Esophagus muscularis mucosa (tissue), 4 donors: ENCODE measurements around the gene MARK1.

Experiments
- CTCF ChIP-seq, 3 experiments: fragments of 200-600 bp in 2 of 3; fragments of 450-650 bp in 1 of 3; sonication (generic) in 2 of 3; IDR thresholded peaks; one replicate each; pipeline ENCODE4 v1.5.1; 2017 to 2019; ENCODE audit warnings: antibody characterized with exemption in 3 of 3, mild to moderate bottlenecking in 2 of 3, moderate library complexity in 1 of 3
- EP300 ChIP-seq: sonication (generic); formaldehyde crosslinking; IDR thresholded peaks from one replicate; pipeline ENCODE4 v1.6.1; 2017; ENCODE audit warnings: antibody characterized with exemption
- POLR2A ChIP-seq: fragments of 450-650 bp; IDR thresholded peaks from one replicate; pipeline ENCODE4 v1.6.1; 2017; ENCODE audit warnings: antibody characterized with exemption, moderate library complexity, mild to moderate bottlenecking, low read depth
- POLR2AphosphoS5 ChIP-seq, 2 donors: sonication (generic); formaldehyde crosslinking; IDR thresholded peaks; one replicate each; pipeline ENCODE4 v1.6.1; 2017; ENCODE audit warnings: antibody characterized with exemption in 2 of 2

GRCh38 chr1:220655509-220655908, 127.6 kb downstream of the MARK1 start:
- TF ChIP-seq POLR2A (no peak), CTCF (IDR thresholded peaks at IDR 0.05) (no peak), EP300 (no peak), POLR2AphosphoS5 (IDR thresholded peaks at IDR 0.05) (no peak)
